GM10248 (cell line): Measurements from ENCODE around the gene SCO1.

Source experiments
- CTCF ChIA-PET: fragments of 300-600 bp; sonication (Branson Sonifier 250); formaldehyde crosslinking; extraction: SDS; loops from one replicate; lab custom pipeline; 2021; ENCODE audit warnings: antibody characterized with exemption; lab: Yijun Ruan, JAX
- POLR2A ChIA-PET: fragments of 350-650 bp; sonication (Branson Sonifier 250); formaldehyde crosslinking; extraction: SDS; loops from one replicate; lab custom pipeline; 2020; ENCODE audit warnings: antibody characterized with exemption; lab: Yijun Ruan, JAX
- DNase-seq: peaks from one replicate; pipeline ENCODE4 v3.0.0; 2012; ENCODE audit errors: extremely low spot score
- TF ChIP-seq, protein P1 (sequence below): IDR thresholded peaks from 2 replicates; pipeline ENCODE4 v1.5.1; 2012; ENCODE audit warnings: mild to moderate bottlenecking, low read depth; ENCODE audit errors: extremely low read depth, missing control alignments, control extremely low read depth

Gene SCO1

DNA sequence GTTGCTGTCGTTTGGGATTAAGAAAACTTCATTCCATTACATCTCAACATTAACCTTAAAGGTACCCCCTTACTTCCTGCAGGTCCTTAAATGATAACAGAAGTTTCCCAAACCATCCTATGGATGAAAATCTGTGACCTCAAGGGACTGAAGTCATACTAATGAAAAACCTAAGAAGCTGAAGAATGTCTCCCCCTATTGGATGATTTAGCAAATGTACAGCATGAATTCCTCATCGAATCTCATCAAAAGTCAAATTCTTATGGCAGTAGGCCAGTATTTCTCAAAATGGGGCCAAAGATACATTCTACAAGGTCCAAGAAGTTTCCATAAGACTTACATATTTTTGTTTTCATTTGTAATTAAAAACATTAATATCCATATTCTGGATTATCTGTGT, 13.5 kb downstream of the SCO1 start:
- ChIA-PET POLR2A (no interaction called here), CTCF (interaction anchor here (0.8 to 8.0 kb wide), 14 partner anchors 10 to 69 kb away, joined by 3 to 42 read pairs (median 4); no protein-coding TSS in a partner anchor)
- DNase-seq: no peak
- TF ChIP-seq, protein P1, sequence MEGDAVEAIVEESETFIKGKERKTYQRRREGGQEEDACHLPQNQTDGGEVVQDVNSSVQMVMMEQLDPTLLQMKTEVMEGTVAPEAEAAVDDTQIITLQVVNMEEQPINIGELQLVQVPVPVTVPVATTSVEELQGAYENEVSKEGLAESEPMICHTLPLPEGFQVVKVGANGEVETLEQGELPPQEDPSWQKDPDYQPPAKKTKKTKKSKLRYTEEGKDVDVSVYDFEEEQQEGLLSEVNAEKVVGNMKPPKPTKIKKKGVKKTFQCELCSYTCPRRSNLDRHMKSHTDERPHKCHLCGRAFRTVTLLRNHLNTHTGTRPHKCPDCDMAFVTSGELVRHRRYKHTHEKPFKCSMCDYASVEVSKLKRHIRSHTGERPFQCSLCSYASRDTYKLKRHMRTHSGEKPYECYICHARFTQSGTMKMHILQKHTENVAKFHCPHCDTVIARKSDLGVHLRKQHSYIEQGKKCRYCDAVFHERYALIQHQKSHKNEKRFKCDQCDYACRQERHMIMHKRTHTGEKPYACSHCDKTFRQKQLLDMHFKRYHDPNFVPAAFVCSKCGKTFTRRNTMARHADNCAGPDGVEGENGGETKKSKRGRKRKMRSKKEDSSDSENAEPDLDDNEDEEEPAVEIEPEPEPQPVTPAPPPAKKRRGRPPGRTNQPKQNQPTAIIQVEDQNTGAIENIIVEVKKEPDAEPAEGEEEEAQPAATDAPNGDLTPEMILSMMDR: peak; percentile 41

DNA sequence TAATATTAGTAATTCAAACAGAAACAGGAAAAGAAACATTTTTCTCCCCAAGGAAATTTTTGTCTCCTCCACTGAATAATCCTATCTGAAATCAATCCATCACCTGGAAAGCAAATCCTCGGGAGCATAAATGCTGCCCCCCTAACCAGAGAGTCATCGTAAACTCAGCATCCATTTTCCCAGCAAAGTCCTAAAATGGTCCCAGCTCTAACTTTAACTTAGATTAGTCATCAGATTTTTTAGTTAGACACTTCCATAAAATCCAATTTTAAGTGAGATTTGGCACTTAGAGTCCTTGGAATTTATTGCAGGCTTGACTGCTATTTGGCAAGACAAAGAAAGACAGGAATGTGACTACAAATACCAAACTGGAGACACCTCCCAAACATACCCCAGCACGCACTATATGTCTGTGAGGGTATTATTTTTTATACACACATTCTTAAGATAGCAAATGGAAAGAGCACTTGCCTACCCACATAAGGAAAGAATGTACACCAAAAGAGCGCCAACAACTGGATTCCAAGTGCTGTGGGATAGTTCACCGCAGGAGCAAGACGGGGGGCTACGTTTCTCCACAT, 15.4 kb downstream of the SCO1 start:
- no peak for DNase-seq
- POLR2A ChIA-PET: no interaction called here
- TF ChIP-seq, protein P1: no peak
- CTCF ChIA-PET: interaction anchor here (1.2 to 8.0 kb wide), 3 partner anchors 21 to 55 kb away, joined by 3 to 42 read pairs (median 6); no protein-coding TSS in a partner anchor

DNA sequence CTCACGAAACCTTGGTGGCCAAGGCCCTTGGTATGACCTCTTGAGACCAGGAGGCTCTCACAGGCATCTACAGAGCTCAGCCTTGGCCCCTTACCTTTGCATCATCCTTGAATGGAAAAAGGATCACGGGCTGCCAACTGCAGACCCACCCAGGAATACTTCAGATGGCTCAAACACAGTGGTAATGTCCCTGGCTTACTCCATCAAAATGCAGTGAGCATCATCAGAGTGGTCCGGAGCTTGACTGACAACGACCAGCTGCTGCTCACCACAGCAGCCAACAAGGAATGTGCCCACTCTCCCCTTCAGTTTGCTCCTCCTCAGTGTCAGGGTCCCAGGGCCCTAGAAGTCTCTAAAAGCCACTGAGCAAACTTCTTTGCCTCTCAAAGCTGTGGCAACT, 22.6 kb downstream of the SCO1 start:
- TF ChIP-seq, protein P1: no peak
- ChIA-PET POLR2A (no interaction called here), CTCF (interaction anchor here (0.8 to 3.9 kb wide), 3 partner anchors 10 to 57 kb away, joined by 4 to 15 read pairs (median 13); no protein-coding TSS in a partner anchor)
- no peak for DNase-seq

DNA sequence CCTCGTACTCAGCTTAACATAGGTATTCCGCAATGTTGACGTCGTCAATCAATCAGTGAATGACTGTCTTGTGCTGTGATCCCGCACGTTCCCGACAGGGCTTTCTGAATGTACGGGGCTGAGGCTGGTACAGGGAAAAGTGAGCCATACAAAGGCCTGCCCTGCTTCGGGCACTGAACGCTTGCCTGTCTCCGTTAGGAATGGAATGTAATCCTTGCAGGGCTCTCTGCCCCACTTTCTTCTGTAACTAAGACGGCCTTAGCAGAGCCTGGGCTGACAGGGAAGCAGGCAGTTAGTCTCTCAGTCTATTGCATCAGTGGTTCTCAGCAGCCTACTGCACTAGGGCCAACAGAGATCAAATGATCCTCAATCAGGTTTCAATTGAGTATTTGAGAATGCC, 24.0 kb downstream of the SCO1 start:
- POLR2A ChIA-PET: no interaction called here
- TF ChIP-seq, protein P1: no peak
- no peak for DNase-seq
- CTCF ChIA-PET: interaction anchor here (1.5 to 3.9 kb wide), 3 partner anchors 11 to 28 kb away, joined by 3 to 15 read pairs (median 13); no protein-coding TSS in a partner anchor

DNA sequence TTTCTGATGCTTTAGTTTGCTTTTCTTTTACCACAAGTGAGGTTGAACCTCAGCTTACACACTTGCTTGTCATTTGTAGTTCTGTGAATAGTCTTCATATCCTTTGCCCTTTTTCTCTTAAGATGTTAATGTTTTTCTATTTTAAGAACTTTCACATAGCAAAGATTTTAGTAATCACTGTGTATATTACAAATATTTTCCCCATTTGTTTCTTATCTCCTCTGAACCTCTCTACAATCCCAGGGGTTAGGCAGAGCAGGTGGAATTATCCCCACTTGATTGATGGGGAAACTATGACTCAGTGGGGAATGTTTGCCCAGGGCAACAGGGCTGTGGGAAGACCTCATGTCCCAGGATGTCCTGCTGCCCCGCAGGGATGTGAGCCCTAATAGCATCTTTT, 28.6 kb downstream of the SCO1 start:
- DNase-seq: no peak
- TF ChIP-seq, protein P1: no peak
- ChIA-PET POLR2A (no interaction called here), CTCF (no interaction called here)

DNA sequence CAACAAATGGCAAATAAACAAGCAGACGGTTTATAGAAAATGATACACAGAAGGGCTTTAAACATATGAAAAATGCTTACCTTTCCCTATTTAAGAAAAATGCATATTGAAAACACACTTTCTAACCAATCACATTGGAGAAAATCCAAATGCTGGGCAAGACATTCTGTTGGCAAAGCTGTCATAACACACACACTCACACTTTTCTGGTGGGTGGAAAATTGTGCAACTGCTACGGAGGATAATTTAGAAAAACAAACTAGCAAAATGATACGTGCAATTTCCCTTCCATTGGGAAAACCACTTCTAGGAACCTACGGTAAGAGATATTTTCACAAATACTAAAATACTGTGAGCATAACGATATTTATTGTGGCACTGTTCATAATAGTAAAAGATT, 30.4 kb downstream of the SCO1 start:
- ChIA-PET CTCF (interaction anchor here (1.0 to 2.9 kb wide), 2 partner anchors 17 to 20 kb away, joined by 3 to 14 read pairs; no protein-coding TSS in a partner anchor), POLR2A (no interaction called here)
- TF ChIP-seq, protein P1: no peak
- no peak for DNase-seq
